HCT116 (cell line): ENCODE measurements around the gene AUTS2. TPM values are rescaled to one million over a fixed set of nuclear protein-coding genes. Genes with fewer than 3 reads are reported as not detected.

Experiments
- ATAC-seq: fragments of 200-7000 bp; cut with Tn5 transposase; 2 replicates; pipeline ENCODE4 v1.9.1; 2020; ENCODE audit warnings: mild to moderate bottlenecking, moderate library complexity
- BruUV-seq: library from RNA; stranded (reverse); fragments of 400-500 nt; replicated peaks from 2 replicates; lab custom pipeline; 2021; lab: Mats Ljungman, UMichigan
- CTCF ChIA-PET: fragments of 300-600 bp; sonication (Branson Sonifier 250); formaldehyde crosslinking; loops from one replicate; lab custom pipeline; 2021; ENCODE audit warnings: antibody characterized with exemption; lab: Charles Lee
- POLR2A ChIA-PET: fragments of 300-600, 350-600 bp; sonication (Branson Sonifier 250); formaldehyde crosslinking; loops from one replicate; lab custom pipeline; 2021; ENCODE audit warnings: antibody characterized with exemption; lab: Charles Lee
- RAD21 ChIA-PET, 2 experiments: fragments of 300-600 bp; sonication (Branson Sonifier 250); formaldehyde crosslinking; loops; one replicate each; lab custom pipeline; 2023; ENCODE audit warnings: low total read pairs in 2 of 2; ENCODE audit not compliant: uncharacterized antibody in 2 of 2, unreplicated experiment in 2 of 2, low non-redundant PET in 1 of 2; lab: Charles Lee
- DNase-seq: peaks from one replicate; pipeline ENCODE4 v3.0.0-alpha.2; 2010; ENCODE audit warnings: low read depth, low spot score
- H2AFZ ChIP-seq: fragments of 200-600 bp; shearing (Covaris generic), sonication (generic); 2 replicates; pipeline ENCODE4 v1.6.1; 2017; ENCODE audit warnings: low read depth, mixed run types, mixed read lengths, antibody characterized with exemption, low read length; ENCODE audit not compliant: poor library complexity, severe bottlenecking
- H3K27ac ChIP-seq: 2 replicates; pipeline ENCODE4 v1.5.1; 2012; ENCODE audit warnings: low read depth, low read length
- H3K27me3 ChIP-seq: fragments of 200-600 bp; sonication (generic); 2 replicates; pipeline ENCODE4 v1.6.1; 2016; ENCODE audit warnings: mixed run types, low read length, mixed read lengths; ENCODE audit not compliant: insufficient read depth
- H3K36me3 ChIP-seq, 2 experiments: fragments of 200-500 bp in 1 of 2; fragments of 200-600 bp in 1 of 2; sonication (Bioruptor generic) in 1 of 2; sonication (generic) in 1 of 2; 2 replicates each; pipeline versions ENCODE4 v1.5.1 to v1.6.1; 2014 to 2016; ENCODE audit warnings: low read length in 2 of 2, inconsistent platforms in 1 of 2, mixed read lengths in 1 of 2, mixed run types in 1 of 2; ENCODE audit not compliant: insufficient read depth in 2 of 2, control insufficient read depth in 1 of 2
- H3K4me1 ChIP-seq, 2 experiments: fragments of 200-600 bp in 1 of 2; sonication (generic) in 1 of 2; 2 replicates each; pipeline versions ENCODE4 v1.5.1 to v1.6.1; 2012 to 2017; ENCODE audit warnings: low read length in 2 of 2, inconsistent platforms in 1 of 2, mild to moderate bottlenecking in 1 of 2, mixed read lengths in 1 of 2, mixed run types in 1 of 2, moderate library complexity in 1 of 2; ENCODE audit not compliant: insufficient read depth in 2 of 2, control insufficient read depth in 1 of 2
- H3K4me2 ChIP-seq: fragments of 200-600 bp; sonication (generic); 2 replicates; pipeline ENCODE4 v1.6.1; 2017; ENCODE audit warnings: mixed run types, low read length, mixed read lengths
- H3K4me3 ChIP-seq, 2 experiments: fragments of 200-600 bp in 1 of 2; sonication (generic) in 1 of 2; replicated peaks in 1 of 2; 2 replicates each; pipeline ENCODE4 v1.5.1; 2011 to 2016; ENCODE audit warnings: low read length in 2 of 2, control low read depth in 1 of 2, low read depth in 1 of 2, mild to moderate bottlenecking in 1 of 2, mixed read lengths in 1 of 2, mixed run types in 1 of 2
- H3K79me2 ChIP-seq: fragments of 200-600 bp; sonication (generic); 2 replicates; pipeline ENCODE4 v1.6.1; 2017; ENCODE audit warnings: mild to moderate bottlenecking, mixed run types, low read length, moderate library complexity, mixed read lengths; ENCODE audit not compliant: insufficient read depth
- H3K9ac ChIP-seq: fragments of 200-600 bp; sonication (generic); 2 replicates; pipeline ENCODE4 v1.6.1; 2016; ENCODE audit warnings: low read length, mixed read lengths
- H3K9me2 ChIP-seq: fragments of 200-600 bp; sonication (generic), shearing (Covaris generic); 2 replicates; pipeline ENCODE4 v1.6.1; 2017; ENCODE audit warnings: mixed run types, mild to moderate bottlenecking, moderate library complexity; ENCODE audit not compliant: insufficient read depth
- H3K9me3 ChIP-seq, 2 experiments: fragments of 200-500 bp in 1 of 2; fragments of 200-600 bp in 1 of 2; sonication (Bioruptor generic) in 1 of 2; sonication (generic) in 1 of 2; 2 replicates each; pipeline ENCODE4 v1.6.1; 2014 to 2017; ENCODE audit warnings: low read length in 2 of 2, mixed read lengths in 2 of 2, inconsistent platforms in 1 of 2, low read depth in 1 of 2, mild to moderate bottlenecking in 1 of 2, mixed run types in 1 of 2, moderate library complexity in 1 of 2; ENCODE audit not compliant: control insufficient read depth in 1 of 2, insufficient read depth in 1 of 2
- H4K20me1 ChIP-seq: fragments of 200-600 bp; sonication (generic), shearing (Covaris generic); 2 replicates; pipeline ENCODE4 v1.6.1; 2017; ENCODE audit warnings: mixed run types, mild to moderate bottlenecking, moderate library complexity; ENCODE audit not compliant: insufficient read depth
- EGR1 ChIP-seq: IDR thresholded peaks from 2 replicates; pipeline ENCODE4 v1.6.1; 2012; ENCODE audit warnings: low read depth
- SRF ChIP-seq: IDR thresholded peaks from 2 replicates; pipeline ENCODE4 v1.6.1; 2012; ENCODE audit warnings: low read depth
- TCF7L2 ChIP-seq: IDR thresholded peaks from 2 replicates; pipeline ENCODE4 v1.7.0; 2011; ENCODE audit warnings: borderline replicate concordance, inconsistent platforms; ENCODE audit not compliant: insufficient read depth, insufficient read length; ENCODE audit errors: extremely low read depth
- YY1 ChIP-seq: IDR thresholded peaks from 2 replicates; pipeline ENCODE4 v1.6.1; 2011; ENCODE audit warnings: low read length, low read depth, moderate library complexity, mild to moderate bottlenecking; ENCODE audit not compliant: insufficient replicate concordance; ENCODE audit errors: extremely low read depth
- ZFX ChIP-seq: fragments of 450-650 bp; IDR thresholded peaks from 2 replicates; pipeline ENCODE4 v1.6.1; 2017
- intact Hi-C: fragments of 100-400 bp; cut with micrococcal nuclease; formaldehyde crosslinking; loops from 2 replicates; pipeline ENCODE4 v1.10.0; 2022
- total RNA-seq: library from RNA; stranded (reverse); gene quantifications from one replicate; pipeline ENCODE4 v1.2.1, GENCODE V29; 2021; ENCODE audit not compliant: unreplicated experiment
- TF ChIP-seq, protein P1 (sequence below): IDR thresholded peaks from 2 replicates; pipeline ENCODE4 v1.6.1; 2012; ENCODE audit warnings: low read depth

AUTS2 gene
- total RNA-seq, 1 experiment from 2014 or later, result 0.93 TPM

DNA sequence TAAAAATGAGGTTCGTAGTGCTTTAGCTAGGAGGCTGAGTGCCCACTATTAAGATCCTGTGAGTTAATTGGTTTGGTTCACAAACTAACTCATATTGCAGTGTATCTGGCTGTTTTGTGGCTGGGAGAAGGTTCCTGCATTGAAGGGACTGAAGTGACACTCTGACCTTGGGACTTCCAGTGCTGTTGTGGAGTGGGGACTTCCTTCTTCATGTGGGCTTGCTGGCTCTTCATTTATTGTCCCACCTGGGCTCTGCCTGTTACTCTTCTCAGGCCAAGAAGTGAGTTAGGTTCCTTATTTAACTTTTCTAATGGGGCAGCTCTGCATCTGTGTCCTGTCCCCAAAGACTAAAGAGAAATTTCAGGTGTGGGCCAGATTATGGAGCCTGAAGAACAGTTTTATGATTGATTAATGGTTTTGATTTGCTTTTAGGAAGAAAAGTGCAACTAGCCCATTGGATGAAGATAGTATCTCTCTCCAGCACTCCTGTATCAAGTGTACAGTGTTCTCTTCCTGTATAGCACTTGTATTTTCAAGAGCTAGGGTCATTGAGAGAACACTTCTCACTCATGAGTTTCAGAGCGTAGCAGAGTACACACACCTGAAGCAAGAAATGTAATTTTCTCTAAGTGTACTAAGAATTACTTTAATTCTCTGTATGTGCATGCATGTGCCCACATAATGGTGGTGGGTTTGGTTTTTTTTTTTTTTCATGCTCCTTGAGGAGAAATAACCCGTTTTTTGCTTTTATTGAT, 54.8 kb downstream of the AUTS2 start:
- no peaks in the 10 kb centered on the region for H3K9me2 ChIP-seq
- CTCF ChIA-PET, result no interaction called here
- no peak overlapping the region for H3K4me3 ChIP-seq
- H3K4me2 ChIP-seq, result no peak overlapping the region
- H3K27me3 ChIP-seq, result no peaks in the 10 kb centered on the region
- no TSS peak for BruUV-seq
- no peak overlapping the region for H3K9ac ChIP-seq
- H3K27ac ChIP-seq, result no peak overlapping the region
- no peaks in the 10 kb centered on the region for H3K36me3 ChIP-seq
- RAD21 ChIA-PET, result no interaction called here
- no peak for TF ChIP-seq SRF
- TF ChIP-seq YY1, result no peak
- no peak for TF ChIP-seq ZFX
- TF ChIP-seq, protein P1, sequence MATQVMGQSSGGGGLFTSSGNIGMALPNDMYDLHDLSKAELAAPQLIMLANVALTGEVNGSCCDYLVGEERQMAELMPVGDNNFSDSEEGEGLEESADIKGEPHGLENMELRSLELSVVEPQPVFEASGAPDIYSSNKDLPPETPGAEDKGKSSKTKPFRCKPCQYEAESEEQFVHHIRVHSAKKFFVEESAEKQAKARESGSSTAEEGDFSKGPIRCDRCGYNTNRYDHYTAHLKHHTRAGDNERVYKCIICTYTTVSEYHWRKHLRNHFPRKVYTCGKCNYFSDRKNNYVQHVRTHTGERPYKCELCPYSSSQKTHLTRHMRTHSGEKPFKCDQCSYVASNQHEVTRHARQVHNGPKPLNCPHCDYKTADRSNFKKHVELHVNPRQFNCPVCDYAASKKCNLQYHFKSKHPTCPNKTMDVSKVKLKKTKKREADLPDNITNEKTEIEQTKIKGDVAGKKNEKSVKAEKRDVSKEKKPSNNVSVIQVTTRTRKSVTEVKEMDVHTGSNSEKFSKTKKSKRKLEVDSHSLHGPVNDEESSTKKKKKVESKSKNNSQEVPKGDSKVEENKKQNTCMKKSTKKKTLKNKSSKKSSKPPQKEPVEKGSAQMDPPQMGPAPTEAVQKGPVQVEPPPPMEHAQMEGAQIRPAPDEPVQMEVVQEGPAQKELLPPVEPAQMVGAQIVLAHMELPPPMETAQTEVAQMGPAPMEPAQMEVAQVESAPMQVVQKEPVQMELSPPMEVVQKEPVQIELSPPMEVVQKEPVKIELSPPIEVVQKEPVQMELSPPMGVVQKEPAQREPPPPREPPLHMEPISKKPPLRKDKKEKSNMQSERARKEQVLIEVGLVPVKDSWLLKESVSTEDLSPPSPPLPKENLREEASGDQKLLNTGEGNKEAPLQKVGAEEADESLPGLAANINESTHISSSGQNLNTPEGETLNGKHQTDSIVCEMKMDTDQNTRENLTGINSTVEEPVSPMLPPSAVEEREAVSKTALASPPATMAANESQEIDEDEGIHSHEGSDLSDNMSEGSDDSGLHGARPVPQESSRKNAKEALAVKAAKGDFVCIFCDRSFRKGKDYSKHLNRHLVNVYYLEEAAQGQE, result no peak
- TF ChIP-seq EGR1, result no peak
- no peak for TF ChIP-seq TCF7L2
- no peaks in the 10 kb centered on the region for H3K4me1 ChIP-seq
- no peak for DNase-seq
- H3K79me2 ChIP-seq, result no peaks in the 10 kb centered on the region
- H2AFZ ChIP-seq, result no peak overlapping the region
- H3K9me3 ChIP-seq, result peaks cover under 1 to 38% of the 10 kb centered on the region in 2 experiments; a peak in 2 of 4 replicates
- no peak for ATAC-seq
- H4K20me1 ChIP-seq, result no peaks in the 10 kb centered on the region
- intact Hi-C loops, result no loop called here
- POLR2A ChIA-PET, result no interaction called here
